Renal cortex interstitium (tissue), 11 donors: Measurements from ENCODE around the gene COA1. TPM values are rescaled to one million over a fixed set of nuclear protein-coding genes. Genes with fewer than 3 reads are reported as not detected.

Experiments used
- DNase-seq, 11 donors: peaks; one replicate each; pipeline ENCODE4 v3.0.0-alpha.2; 2013; ENCODE audit warnings: low read depth in 9 of 11, low spot score in 4 of 11; ENCODE audit errors: extremely low read depth in 1 of 11
- polyA plus RNA-seq, 3 donors: library from polyadenylated mRNA; unstranded; fragments of 120-200 nt; gene quantifications; one replicate each; pipeline ENCODE4 v1.2.1, GENCODE V29; 2013; ENCODE audit not compliant: insufficient read length in 3 of 3

The COA1 gene
- polyA plus RNA-seq, 3 donors, result 70.9 to 78.0 (median 72.4) TPM

GRCh38 chr7:43763183-43763582 lies 33.9 kb upstream of the COA1 start:
- DNase-seq, result no peak

DNA sequence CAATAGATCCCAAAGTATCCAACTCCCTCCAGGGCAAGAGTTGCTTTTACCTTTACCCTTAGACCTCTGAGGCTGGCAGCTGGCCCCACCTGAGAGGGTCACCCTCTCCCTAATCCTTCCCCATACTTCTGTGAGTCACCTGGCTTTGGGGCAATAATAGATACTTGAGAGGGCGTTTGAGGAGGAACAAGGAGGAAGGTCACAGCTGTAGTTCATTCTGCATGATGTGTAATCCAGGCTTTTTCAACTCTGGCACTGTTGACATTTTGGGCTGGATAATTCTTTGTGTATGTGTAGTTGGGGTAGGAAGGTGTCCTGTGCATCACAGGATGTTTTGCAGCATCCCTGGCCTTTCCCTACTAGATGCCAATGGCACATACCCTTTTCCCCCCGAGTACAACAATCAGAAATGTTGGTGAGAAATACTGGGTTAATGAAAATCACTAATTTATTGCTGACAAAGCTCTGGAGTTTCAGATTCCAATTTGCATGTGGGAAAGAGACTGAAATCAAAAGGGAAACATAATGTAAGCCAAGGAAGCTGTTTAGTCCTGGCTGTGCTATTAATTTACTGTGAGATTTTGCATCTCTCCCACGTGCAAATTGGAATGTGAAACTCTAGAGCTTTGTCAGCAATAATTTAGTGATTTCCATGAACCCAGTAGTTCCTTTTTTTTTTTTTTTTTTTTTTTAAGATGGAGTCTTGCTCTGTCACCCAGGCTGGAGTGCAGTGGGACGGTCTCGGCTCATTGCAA lies 32.8 kb upstream of the COA1 start:
- no peak for DNase-seq

DNA sequence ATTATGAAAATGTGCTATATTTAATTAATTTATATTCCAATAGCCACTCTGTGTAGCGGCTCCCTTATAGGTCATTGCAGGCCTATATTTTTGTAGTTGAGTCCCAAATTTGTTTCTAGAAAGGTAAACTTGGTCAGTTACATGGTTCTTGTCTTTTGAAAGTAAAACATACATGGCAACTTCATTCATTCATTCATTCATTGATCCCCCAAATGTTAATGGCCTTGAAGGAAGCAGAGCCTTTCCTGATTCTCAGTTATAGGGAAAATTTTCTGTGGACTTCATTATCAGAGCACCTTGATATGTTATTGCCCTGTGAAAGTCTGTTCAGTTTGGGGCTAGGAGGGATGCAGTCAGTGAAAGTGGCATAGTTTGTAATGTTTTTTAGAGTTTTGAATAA lies 32.1 kb upstream of the COA1 start:
- DNase-seq, result no peak

DNA sequence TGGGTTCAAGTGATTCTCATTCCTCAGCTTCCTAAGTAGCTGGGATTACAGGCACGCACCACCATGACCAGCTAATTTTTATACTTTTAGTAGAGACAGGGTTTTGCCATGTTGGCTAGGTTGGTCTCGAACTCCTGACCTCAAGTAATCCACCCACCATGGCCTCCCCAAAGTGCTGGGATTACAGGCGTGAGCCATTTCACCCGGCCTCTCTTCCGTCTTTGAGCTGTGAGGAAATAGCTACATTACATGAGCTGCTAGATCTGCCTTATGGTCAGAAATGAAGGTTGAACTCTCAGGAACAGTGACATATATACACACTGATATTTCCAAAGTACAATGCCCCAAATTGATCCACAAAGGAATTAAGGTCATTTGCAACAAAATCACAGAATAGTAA lies 31.5 kb upstream of the COA1 start:
- DNase-seq, result no peak

- DNase-seq, result peak in 6 of 11 donors; percentile 21 to 54 (median 41)
Measured at GRCh38 chr7:43758822-43759683, 29.7 kb upstream of the COA1 start.

GRCh38 chr7:43758029-43758821 lies 28.9 kb upstream of the COA1 start, which contains the start of gene BLVRA:
TSS of gene BLVRA (plus strand) at chr7:43758680. CDS start at chr7:43771159, 12,479 bp downstream.
- peak in 9 of 11 donors; percentile 36 to 55 (median 47) for DNase-seq

- DNase-seq, result no peak
Measured at GRCh38 chr7:43757073-43757720, 27.9 kb upstream of the COA1 start.

DNA sequence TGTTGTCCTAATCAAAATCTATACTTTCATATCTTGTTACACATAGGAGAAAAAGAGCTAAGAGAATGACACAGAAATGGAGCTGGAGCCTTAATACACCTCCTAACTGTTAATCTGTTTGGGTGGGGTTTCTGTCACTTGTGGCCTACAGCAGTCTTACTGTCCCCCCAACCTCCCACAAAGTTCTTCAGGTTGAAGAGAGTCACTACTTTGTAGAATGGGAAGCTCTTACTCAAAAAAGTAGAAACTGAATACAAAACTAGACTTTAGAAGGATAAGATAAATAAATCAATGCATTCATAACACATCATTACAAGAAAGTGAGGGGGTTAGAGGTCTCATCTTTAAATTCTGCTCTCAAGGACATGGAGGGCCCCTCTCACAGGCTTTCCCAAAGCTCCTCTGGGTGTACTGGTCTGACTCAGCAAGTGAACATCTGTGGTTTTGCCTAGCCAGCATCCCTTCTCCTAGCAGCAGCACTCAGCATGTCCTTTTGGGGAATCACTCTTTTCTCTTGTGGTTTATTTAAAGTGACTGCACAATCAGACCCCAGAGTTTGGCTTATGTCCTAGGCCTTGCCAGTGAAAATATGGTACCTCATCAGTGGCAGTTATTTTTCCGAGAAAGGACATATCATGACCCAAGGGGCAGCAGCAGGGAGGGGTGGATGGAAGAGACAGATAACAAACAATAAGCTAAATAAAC lies 27.2 kb upstream of the COA1 start:
- DNase-seq, result no peak

GRCh38 chr7:43754596-43754995 lies 25.3 kb upstream of the COA1 start:
- DNase-seq, result no peak

DNA sequence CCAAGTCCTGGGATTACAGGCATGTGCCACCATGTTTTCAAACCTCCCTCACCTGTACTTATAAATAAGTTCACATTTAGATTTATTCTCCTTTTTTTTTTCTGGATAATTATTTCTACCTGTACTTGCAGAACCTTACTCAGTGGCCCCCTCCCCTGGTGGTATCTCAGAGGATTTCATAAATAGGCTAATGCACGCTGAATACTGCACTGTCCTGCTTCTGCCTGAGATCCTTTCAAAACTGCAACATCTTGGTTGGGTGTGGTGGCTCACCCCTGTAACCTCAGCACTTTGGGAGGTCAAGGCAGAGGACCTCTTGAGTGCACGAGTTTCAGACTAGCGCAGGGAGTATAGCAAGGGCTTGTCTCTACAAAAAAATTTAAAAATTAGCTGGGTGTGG lies 24.5 kb upstream of the COA1 start:
- no peak for DNase-seq

DNA sequence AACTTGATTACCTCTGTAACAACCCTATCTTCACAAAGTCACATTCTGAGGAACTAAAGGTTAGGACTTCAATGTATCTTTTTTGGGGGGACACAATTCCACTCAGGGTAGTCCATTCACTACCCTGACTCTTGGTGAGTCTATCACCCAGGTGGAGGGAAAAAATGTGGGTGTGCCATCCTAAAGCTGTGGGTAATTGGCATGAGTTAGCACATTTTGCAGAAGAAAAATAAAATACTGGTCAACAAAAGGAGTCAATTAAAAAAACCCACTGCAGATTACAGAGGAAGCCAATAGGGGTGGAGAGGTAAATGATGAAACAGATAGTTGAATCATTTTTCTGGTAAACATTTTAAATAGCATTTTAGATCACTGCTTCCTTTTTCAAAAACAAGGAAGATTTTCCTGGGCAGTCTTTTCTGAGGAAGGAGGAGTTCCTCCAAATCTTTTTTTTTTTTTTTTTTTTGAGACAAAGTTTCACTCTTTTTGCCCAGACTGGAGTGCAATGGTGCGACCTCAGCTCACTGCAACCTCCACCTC lies 24.0 kb upstream of the COA1 start:
- no peak for DNase-seq

- no peak for DNase-seq
Measured at GRCh38 chr7:43752411-43752810, 23.1 kb upstream of the COA1 start.

GRCh38 chr7:43750016-43750887 lies 20.9 kb upstream of the COA1 start:
- no peak for DNase-seq

DNA sequence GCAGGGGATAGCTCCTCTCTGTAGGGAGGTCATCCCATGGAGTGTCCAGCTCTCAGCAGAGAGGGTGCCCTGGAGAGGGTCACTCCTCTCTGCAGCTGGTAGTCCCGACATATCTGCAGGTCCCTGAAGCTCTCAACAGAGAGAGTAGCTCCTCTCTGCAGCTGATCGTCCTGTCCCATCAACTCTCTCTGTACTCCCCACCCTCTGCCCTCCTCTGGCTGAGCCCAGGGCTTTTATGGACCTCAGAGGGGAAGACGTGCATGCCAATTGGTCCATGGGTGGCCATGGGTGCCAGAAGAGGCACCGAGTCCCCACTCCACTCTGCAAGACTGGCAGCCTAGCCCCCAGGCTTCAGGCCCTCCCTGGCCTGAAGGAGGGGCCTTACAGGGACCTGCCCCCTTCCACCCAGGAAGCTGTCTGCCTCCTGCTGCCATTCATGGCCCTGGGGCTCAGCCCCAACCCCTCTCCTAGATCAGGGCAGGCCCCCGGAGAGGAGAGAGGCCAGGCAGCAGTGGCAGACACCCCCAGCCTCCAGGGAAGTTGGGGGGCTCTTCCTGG lies 20.1 kb upstream of the COA1 start:
- no peak for DNase-seq

DNA sequence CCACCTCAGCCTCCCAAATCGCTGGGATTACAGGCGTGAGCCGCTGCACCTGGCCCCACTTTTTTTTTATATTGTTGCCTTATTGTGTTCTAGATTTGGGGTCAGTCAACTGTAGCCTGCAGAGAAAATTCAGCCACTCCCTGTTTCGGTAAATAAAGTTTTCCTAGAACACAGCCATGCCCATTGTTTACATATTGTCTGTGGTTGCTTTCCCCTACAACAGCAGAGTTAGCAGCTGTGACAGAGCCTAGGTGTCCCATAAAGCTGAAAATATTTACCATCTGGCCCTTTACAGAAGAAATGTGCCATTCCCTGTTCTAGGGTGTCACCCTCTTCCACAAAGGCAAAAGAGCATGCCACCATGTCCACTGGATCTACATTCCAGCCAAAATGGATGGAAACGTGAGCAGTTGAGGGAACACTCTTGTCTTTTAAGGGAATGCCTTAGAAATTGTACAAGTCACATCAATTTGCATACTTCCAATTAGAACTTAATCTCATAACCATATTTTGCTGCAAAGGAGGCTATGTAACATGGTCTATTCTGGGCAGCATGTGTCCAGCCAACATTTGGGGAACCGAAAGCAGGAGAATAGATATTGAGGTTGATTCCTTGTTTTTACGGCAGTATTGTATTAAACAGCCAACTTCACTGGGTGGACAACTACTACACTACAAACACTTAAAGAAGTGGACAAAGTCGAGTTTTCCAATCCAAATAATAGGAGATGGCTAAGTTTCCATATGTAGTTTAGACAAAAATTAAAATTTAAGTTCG lies 18.2 kb upstream of the COA1 start:
- DNase-seq, result no peak

DNA sequence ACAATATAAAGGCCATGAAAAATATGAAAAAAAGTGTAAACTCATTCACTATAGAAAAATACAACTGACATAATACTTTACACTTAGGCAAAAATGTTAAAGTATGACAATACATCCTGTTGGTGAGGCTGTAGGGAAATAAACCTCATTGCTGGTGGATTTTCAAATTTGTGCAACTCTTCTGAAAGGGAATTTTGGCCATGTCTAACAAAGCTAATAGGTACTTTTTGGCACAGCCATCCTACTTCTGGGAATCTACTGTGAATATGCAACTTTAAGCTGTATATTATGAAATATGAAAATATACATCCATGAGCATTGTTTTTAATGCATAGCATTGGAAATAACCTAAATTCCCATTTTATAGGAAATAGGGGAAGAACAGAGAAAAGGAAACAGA lies 13.4 kb upstream of the COA1 start:
- DNase-seq, result no peak
